HL-60 (cell line): ENCODE data around the gene ZSWIM6.

Experiments
- POLR2AphosphoS5 ChIP-seq: IDR thresholded peaks from 2 replicates; pipeline ENCODE4 v1.6.1; 2012; ENCODE audit warnings: low read depth
- TF ChIP-seq, protein P1 (sequence below): IDR thresholded peaks from one replicate; pipeline ENCODE4 v1.5.1; 2011; ENCODE audit warnings: low read length, control low read depth, inconsistent platforms; ENCODE audit not compliant: insufficient read depth

DNA sequence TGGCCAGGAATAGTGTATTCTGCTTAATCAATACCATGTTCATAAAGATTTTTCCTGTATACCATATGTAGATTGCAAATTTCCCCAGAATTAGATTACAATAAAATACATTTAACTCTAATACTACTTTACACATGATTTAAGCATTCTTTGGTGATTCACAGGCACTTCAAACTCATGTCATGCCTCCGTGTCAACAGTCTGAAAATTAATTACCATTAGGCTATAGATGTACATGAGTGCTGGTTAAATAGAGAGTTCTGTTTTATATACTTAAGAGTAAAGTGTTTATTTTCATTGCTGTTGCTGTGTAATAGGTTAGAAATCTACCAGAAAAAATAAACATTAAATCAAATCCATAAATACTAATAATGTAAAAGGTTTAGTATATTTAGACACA lies 159.8 kb downstream of the ZSWIM6 start:
- TF ChIP-seq POLR2AphosphoS5 = no peak
- TF ChIP-seq, protein P1, sequence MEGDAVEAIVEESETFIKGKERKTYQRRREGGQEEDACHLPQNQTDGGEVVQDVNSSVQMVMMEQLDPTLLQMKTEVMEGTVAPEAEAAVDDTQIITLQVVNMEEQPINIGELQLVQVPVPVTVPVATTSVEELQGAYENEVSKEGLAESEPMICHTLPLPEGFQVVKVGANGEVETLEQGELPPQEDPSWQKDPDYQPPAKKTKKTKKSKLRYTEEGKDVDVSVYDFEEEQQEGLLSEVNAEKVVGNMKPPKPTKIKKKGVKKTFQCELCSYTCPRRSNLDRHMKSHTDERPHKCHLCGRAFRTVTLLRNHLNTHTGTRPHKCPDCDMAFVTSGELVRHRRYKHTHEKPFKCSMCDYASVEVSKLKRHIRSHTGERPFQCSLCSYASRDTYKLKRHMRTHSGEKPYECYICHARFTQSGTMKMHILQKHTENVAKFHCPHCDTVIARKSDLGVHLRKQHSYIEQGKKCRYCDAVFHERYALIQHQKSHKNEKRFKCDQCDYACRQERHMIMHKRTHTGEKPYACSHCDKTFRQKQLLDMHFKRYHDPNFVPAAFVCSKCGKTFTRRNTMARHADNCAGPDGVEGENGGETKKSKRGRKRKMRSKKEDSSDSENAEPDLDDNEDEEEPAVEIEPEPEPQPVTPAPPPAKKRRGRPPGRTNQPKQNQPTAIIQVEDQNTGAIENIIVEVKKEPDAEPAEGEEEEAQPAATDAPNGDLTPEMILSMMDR = no peak
